NCI-H2029 treated with DMSO at 0.1 percent for 48 hours (cell line): ENCODE data around the gene NHEJ1.

Experiments
- DNase-seq: peaks from one replicate; lab custom pipeline; 2025; lab: John Stamatoyannopoulos, UW

The NHEJ1 gene

DNA sequence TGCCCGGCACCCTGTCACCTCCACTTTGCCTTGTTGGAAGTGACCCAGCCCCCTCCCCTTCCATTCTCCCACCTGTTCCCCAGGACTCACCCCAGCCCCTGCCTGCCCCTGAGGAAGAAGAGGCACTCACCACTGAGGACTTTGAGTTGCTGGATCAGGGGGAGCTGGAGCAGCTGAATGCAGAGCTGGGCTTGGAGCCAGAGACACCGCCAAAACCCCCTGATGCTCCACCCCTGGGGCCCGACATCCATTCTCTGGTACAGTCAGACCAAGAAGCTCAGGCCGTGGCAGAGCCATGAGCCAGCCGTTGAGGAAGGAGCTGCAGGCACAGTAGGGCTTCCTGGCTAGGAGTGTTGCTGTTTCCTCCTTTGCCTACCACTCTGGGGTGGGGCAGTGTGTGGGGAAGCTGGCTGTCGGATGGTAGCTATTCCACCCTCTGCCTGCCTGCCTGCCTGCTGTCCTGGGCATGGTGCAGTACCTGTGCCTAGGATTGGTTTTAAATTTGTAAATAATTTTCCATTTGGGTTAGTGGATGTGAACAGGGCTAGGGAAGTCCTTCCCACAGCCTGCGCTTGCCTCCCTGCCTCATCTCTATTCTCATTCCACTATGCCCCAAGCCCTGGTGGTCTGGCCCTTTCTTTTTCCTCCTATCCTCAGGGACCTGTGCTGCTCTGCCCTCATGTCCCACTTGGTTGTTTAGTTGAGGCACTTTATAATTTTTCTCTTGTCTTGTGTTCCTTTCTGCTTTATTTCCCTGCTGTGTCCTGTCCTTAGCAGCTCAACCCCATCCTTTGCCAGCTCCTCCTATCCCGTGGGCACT is 21.9 kb upstream of the NHEJ1 start:
- DNase-seq, result no peak

DNA sequence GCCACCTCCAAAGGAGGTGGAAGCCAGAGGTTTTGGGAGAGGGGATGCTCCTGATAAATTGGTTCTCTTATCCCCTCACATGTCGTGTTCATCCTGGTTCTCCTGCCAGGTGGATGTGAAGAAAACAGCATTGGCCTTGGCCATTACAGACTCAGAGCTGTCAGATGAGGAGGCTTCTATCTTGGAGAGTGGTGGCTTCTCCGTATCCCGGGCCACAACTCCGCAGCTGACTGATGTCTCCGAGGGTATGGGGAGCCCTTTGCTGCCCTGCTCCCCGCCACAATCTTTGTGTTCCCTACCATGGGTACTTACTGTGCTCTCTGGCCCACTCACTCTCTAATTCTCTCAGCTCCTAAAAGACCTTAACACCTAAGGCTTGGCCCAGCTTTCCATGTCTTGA is 20.9 kb upstream of the NHEJ1 start:
- no peak for DNase-seq

DNA sequence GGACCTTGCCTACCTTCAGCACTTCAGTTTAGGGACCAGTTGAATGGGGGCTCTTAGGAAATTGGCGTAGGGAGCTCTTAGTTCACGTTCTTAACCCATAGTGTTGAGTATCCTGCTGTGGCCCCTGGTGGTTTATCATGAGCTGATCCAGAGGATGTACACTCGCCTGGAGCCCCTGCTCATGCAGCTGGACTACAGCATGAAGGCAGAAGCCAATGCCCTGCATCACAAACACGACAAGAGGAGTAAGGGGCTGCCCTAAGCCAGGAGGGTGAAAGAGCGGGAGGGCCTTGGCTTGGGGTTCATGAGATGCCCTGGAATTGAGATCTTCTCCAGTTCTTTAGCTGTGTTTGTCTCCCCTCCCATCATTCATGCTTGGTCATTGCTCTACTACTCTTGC is 20.3 kb upstream of the NHEJ1 start:
- no peak for DNase-seq

DNA sequence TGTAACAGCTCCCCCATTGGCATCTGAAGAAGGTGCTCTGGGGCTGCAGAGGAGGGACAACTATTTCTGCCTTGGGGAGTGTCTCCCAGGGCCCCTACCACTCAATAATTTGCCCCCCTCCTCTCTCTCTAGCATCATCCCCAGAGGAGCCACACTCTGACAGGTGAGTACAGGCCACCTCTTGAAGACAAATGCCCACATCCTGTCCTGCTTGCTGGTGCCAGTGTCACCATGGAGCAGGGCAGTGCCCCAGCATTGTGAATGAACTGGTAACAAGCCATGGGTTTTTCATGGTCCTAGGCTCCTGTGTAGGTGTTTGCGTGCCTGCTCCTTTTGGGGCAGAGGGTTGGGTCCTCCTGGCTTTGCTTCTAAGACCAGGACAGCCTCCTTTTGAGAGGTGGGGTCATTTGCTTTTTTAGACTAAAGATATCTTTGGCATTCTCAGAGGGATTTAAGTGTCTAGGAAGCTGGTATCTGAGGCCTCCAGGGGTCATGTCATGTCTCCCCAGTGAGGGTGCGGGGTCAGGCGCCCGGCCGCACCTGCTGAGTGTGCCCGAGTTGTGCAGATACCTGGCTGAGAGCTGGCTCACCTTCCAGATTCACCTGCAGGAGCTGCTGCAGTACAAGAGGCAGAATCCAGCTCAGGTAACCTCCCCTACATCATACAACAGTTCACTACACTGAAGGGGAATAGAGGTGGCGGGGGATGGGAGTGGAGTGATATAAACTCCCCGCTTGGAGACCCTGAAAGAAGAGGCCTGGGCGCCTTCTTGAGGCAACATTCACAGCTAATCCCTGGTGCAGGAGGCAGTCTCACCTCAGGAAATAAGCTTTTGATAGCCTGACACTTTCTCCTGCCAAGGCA is 19.2 kb upstream of the NHEJ1 start:
- DNase-seq, result no peak

DNA sequence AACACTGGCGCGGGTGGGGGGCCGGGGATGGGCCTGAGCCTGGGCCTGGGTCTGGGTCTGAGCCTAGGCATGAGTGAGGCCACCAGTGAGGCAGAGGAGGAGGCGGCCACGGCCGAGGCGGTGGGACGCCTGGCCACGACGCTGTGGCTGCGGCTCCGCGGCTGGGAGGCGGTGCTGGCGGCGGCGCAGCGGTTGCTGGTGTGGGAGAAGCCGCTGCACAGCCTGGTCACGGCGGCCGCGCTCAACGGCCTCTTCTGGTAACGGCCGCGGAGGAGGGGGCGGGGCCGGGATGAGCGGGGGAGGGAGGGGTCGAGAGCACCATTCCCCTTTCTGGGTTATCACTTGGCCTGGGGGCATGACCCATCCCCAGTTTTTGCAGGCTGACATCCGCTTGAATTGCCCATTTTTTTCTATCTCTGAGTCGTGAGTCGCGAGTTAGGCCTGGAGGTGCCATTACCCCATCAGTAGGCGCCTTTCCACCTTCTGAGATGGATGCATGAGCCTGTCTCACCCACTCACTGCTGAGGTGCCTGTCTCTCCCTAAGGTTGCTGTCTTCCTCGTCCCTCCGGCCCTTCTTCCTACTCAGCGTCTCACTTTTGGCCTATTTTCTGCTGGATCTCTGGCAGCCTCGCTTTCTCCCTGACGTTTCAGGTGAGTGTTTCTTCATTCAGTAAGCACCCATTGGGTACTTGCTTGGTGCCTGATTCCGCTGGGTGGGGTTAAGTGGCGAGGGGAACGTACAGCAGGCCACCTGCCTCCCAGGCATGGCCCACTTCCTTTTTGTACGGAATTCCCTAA is 18.0 kb upstream of the NHEJ1 start:
- DNase-seq, result no peak

DNA sequence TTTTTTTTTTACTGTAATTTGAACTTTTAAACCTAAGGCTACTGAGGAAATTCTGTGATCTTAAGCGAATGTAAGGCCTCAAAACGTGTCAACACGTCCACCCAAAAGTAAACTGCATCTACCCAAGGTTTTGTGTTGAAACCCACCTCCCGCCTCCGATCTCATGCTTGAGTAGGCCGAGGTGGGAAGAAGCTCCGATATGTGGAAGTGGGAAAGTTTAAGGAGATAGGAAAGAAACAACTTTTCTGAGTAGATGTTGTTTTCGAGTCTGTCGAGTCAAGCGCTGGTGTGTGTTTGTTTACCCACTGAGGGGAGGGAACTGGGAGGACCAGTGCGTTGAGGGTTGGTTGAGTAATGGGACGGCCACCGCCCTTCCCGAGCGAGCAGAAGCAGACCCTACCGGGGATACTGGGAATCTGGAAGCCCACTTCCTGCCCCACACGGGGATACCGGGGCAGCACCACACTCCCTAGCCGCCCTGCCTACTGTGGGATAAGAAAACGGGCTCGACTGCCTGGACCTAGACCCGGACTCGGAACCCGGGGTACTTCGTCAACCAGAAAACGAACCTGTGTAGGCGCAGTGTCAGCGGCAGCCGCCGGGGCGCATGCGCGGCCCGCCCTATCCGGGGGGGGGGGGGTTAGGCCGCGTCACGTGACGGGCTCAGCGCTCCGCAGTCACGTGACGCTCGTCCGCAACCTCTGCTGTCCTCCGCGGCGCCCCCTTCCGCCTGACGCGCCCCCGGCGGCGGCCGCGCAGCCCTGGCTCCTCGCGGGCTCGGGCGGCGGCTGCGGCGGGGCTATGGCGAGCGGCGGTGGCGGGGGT is 17.1 kb upstream of the NHEJ1 start, which contains the start of gene RETREG2:
Gene RETREG2, plus strand, starts transcription at position 724 of the 825 bp plus-strand sequence. Its CDS starts 78 bp downstream, at position 802.
- DNase-seq, result peak; percentile 88

DNA sequence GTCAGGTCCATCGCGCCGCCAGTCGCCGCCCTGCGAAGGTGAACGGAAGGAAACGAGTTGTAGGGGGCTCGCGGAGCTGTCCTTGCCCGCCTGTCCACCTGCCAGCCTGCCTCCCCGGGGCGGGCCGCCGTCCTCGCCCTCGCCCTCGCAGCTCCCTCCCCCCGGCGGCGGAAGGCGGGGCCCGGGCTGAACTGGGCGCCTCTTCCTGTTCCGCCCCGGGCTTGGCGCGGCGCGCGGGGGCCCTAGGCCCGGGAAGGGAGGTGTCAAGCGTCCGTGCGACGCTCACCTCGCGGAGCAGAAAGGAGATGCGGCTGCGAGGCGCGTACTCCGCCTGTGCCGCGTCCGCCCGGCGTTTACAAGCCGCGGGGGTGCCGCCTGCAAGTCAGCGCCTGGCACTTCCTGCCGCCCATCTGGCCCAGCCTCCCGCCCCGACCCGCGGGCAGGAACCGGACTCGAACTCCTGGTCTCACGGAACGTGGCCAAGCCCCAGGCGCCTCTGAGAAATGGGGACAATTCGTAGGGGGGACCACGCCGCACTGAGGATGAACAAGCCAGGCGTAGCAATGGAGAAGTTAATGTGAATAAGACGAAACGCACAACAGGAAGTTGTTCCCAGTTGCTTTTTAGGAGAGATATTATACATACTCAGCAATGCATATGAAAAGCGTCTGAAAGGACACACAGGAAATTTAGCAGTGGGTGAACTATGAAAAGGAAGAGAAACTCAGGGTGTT is 16.4 kb upstream of the NHEJ1 start, which contains the start of gene CNPPD1:
Gene CNPPD1, minus strand, starts transcription at position 108 of the 734 bp plus-strand sequence. Its CDS starts 97 bp downstream, at position 11.
- peak; percentile 70 for DNase-seq

DNA sequence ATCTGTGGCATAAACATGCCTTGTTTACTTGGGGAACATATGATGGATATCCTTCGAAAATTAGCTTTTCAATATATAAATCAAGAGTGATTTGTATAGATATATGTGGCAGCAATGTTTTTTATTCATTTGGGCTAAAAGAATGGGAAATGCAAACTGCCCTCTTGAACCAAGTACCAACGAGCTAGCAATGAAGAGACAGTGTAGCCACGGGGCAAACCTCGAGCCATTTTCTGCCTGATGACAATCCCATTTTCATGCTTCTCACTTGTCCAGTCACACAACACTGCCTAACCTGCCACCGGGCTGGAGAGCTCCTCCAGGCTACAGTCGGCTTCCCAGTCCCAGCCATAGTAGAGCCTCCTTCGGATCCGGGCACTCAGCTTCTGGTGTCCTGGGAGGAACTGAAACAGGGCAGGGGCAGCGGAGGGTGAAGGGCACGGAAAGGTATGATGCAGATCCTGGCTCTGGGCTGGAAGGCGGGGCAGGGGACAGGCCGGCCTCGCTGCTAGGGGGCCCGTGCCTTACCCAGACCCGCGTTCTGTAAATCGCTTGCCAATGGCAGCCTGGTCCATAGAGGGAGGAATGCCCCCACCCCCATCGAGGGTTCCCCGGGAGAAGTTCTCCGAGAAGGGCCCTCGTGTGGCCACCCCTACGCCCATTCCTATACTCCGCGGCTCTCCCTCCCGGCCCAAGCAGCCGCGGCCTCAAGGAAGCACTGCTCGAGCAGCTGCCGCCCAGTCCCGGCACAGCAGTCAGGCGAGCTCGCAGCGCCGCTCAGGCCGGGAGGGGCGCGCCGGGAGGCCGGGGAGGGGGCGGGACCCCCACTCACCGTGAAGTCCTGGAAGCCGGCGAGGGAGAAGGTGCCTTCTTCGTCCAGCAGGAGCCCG is 15.6 kb upstream of the NHEJ1 start:
- no peak for DNase-seq

DNA sequence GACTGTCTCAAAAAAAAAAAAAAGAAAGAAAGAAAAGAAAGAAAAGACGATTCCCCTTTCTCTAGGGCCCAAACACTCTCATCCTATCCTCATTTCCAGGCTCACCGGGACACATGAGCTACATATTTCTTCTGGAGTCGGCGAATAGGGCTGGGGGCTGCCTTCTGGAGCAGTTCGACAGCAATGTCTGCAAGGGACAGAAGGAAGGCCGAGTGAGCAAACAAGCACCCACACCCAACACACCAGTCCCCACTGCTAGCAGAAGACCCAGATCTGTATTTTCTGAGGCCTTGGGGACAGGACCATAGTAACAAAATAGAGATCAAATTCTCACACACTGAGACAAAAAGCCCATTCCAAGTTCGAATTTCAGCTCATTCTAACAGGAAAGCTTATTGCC is 14.9 kb upstream of the NHEJ1 start:
- DNase-seq, result no peak

DNA sequence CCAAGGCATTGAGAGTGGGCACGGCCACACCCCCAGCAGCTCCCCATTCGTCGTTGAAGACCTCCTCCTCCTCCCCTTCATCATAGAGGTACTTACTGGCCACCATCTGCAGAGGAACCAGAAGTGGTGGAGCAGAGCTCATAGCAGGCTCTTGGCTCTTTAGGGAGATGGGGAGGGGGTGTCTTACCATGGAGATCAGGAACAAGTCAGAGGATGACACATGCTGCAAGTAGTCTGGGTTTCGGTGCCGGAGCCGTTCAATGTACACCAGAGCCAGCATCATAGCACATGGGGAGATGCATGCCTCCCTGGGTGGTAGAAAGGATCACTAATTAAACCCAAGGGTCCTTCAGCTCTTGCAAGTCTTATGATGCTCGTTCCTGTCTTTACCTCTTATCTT is 14.2 kb upstream of the NHEJ1 start:
- DNase-seq, result no peak

DNA sequence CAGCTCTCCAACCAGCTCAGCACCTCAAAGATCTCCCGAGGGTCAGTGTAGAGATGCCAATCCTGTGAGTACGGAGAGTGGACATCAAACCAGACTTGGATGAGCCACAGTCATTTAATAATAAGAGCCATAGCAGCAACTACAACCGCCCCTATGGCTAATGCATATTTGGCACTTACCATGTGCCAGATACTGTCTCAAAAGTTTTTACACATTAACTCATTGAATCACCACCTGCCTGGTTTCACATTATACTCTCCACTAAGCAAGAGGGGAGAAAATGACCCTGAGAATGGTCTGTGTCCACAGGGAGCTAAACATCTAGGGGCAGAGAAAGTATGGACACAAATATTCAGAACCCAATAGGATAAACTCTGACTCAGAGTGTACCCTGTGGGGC is 13.5 kb upstream of the NHEJ1 start:
- DNase-seq, result no peak

DNA sequence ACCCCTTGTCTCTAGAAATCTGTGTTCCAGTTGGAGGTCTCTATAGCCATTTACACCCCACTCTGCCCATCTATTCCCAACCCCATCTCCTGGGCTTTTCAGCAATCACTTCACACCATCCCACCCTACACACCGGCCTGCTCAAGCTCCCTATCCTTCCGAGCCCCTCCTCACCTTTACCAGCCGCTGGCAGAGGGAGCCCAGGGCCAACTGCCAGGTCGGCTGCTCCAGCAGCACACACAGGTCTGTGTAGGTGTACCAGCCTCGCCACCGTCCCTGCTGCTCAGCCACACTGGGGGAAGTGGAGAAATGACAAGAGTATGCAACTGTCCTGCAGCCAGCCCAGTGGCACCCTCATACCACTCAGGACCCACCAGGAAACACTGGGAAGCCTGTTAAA is 12.6 kb upstream of the NHEJ1 start:
- DNase-seq, result no peak

DNA sequence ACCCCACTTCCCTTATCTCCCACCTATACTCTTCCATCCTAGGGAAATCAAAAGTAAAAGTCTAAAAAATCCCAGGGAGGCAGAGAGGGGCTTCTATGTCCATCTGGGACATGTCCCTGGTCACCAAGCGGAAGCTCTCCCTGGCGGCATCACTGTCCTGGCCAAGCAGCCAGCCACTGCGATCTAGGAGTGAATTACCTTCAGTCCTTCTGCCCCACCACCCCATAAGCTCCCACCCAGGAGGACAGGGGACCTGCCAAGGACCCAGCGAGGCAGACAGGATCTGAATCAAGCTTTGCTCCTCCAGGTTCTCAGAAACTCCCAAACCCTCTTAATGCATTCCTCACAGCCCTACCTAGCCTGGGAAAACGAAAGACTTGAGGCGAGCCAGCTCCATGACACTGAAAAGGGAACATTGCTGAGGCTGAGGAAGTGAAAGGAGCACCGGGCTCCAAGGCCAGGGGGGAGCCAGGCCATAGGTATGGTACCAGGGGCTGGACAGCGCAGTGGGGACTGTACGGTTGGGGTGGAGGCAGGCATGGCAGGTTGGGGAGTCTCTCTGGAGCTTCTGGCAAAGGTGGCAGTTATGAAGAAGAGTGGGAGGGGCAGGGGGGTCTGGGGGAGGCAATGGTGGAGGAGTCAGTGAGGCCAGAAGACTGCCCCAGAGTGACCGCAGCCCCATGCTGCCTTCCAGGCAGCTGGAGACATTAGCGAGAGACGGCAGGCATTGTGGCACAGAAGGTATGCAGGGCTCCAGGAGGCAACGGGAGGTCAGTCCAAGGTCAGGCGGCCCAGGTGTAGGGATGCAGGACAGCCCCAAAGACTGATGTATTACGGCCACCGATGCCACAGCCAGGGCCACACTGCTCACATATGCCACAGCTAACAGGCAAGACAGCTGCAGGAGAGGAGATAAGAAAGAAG is 11.9 kb upstream of the NHEJ1 start:
- no peak for DNase-seq

DNA sequence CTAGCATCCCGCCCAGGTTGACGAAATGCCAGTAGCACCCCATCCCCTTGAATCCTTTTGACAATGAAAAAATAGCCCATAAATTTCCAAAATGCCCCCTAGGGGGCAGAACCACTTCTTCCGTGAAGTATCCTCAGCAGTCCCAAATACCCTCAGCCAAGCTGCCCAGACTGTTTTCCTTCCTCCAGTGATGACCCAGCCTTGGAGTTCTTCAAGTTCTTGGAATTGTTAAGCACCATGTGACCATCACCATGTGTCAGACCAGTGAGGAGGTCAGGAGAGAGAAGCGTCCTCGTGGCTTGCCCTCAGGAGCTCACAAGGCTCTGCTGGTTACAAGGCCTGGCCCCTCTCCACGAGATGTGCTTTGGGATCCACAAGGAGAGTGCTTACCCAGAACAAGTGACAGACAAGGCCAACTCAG is 10.6 kb upstream of the NHEJ1 start:
- DNase-seq, result no peak

DNA sequence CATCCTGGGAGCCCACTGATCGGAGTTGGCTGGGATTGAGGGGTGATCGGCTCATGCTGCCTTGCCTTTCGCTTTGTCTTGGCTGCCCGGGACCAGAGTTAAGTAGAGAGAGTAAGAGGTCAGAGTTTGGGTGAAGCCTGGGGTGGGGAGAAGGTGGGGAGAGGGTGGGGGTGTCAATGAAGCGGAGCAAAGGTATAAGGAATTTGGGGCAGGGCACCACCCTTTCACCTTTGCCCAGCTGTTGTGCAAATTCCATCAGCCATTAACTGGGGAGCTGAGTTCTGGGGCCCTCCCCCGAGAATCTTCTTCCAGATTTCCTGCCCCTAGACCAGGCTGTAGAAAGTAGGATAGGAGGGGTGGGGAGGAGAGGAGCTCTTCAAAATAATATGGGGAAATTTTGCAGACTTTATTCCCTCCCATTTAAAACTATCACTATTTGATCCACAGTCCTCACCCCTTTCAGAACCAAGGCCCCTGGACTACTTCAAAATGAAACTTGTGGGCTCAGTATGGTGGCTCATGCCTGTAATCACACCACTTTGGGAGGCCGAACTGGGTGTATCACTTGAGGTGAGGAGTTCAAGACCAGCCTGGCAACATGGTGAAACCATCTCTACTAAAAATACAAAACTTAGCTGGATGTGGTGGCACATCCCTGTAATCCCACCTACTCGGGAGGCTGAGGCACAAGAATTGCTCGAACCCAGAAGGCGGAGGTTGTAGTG is 9.5 kb upstream of the NHEJ1 start, which contains the start of gene SLC23A3:
Gene SLC23A3, minus strand, starts transcription at position 100 of the 725 bp plus-strand sequence. Its CDS starts 45 bp downstream, at position 55.
- DNase-seq, result no peak

DNA sequence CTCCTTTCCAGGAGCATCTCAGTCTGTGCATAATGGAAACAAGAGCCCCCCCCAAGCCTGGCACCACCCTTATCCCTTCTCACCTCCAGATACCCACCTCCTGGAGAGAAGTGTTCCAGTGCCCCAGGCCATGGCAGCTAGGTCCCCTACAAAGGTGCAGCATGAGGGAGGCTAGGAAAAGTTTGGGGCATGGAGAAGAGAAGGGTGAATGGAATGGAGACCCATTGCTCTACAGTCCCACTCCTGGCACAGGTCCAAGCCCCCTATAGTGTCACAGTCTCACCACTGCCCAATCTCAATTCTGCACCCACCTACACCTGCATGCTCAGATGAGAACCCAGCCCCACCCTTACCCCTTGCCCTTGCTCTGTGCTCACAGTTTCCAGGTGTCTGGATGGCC is 8.3 kb upstream of the NHEJ1 start:
- DNase-seq, result no peak

DNA sequence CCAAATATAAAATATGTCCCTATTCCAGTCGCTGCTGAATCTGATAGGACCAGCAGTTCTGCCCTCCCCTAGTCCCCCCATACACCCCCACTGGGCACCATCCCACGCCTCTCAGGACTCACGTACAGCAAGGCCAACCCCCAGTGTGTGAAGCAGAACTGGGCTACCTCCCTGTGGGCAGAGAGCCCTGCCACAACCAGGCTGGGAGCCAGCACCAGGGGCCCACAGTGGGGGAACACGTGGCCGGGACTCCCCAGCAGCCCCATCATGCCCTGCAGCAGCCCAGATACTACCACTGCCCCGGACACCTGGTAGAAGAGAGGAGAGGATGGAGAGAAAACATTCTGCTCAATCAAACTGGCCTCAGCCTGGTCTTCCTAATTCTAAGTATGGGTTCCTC is 7.9 kb upstream of the NHEJ1 start:
- no peak for DNase-seq

DNA sequence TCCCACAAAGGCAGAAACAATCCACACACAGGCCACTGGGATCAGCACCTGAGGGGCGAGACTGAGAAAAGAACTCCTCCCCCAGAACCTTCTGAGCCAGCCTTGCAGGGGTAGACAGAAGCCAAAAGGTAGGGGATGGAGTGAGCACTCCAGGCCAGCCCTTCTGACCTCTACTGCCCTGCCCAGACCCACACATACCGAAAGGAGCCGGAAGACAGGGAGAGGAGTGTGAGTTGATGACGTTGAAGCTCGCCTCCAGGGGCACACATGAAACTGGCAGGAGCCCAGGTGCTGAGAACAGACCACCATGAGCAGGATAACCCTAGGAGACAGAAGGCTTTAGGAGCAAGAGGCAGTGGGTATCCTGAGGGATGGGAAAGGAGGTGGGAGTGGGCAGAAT is 7.4 kb upstream of the NHEJ1 start:
- DNase-seq, result no peak
